Central memory CD4-positive, alpha-beta T cell (primary cell): ENCODE results near the gene CCNI.
"Not testable (repeated sequence)": the region's sequence is repeated elsewhere in the genome, so short reads cannot be mapped to it uniquely, and the experiment has no call there.

Source experiments
- DNase-seq: peaks from one replicate; pipeline ENCODE4 v3.0.0; 2022
- total RNA-seq, 3 experiments: gene quantifications; one replicate each; lab custom pipeline; 2026; lab: John Stamatoyannopoulos, UW

Gene CCNI
- total RNA-seq, result 151 to 324 (median 254) reads per million in 3 experiments

GRCh38 chr4:77075869-77076799, at the start of gene CCNI:
Gene CCNI, minus strand, starts transcription at chr4:77075989. Its CDS starts 9,627 bp downstream, at chr4:77066362.
- DNase-seq, result peak; percentile 95

GRCh38 chr4:77124576-77124975, 48.8 kb upstream of the CCNI start:
- DNase-seq, result no peak

GRCh38 chr4:77123411-77123810, 47.6 kb upstream of the CCNI start:
- DNase-seq, result no peak

- no peak for DNase-seq
These were observed 46.9 kb upstream of the CCNI start for GRCh38 chr4:77122656-77123055.

GRCh38 chr4:77121736-77122240, 46.0 kb upstream of the CCNI start:
- no peak for DNase-seq

GRCh38 chr4:77120886-77121508, 45.2 kb upstream of the CCNI start:
- DNase-seq, result no peak

GRCh38 chr4:77117721-77118120, 41.9 kb upstream of the CCNI start:
- no peak for DNase-seq

- no peak for DNase-seq
These were observed 37.3 kb upstream of the CCNI start for GRCh38 chr4:77113069-77113468.

GRCh38 chr4:77110730-77111129, 34.9 kb upstream of the CCNI start:
- DNase-seq, result no peak

- DNase-seq, result no peak
These were observed 29.2 kb upstream of the CCNI start for GRCh38 chr4:77104791-77105540.

GRCh38 chr4:77104388-77104787, 28.6 kb upstream of the CCNI start:
- no peak for DNase-seq

- DNase-seq, result no peak
These were observed 24.4 kb upstream of the CCNI start for GRCh38 chr4:77100234-77100633.

- DNase-seq, result no peak
These were observed 21.8 kb upstream of the CCNI start for GRCh38 chr4:77097611-77098010.

GRCh38 chr4:77095101-77095821, 19.5 kb upstream of the CCNI start:
- DNase-seq, result peak; percentile 58

- no peak for DNase-seq
These were observed 18.7 kb upstream of the CCNI start for GRCh38 chr4:77094496-77094895.

GRCh38 chr4:77093401-77093800, 17.6 kb upstream of the CCNI start:
- no peak for DNase-seq

- DNase-seq, result no peak
These were observed 17.2 kb upstream of the CCNI start for GRCh38 chr4:77092975-77093374.

- DNase-seq, result no peak
These were observed 14.1 kb upstream of the CCNI start for GRCh38 chr4:77089866-77090265.

- not testable (repeated sequence) for DNase-seq
These were observed 11.2 kb upstream of the CCNI start for GRCh38 chr4:77087027-77087426.

- no peak for DNase-seq
These were observed 8.3 kb upstream of the CCNI start for GRCh38 chr4:77084019-77084639.

- no peak for DNase-seq
These were observed 7.3 kb upstream of the CCNI start for GRCh38 chr4:77082886-77083608.
